GM18873 (cell line): Measurements from ENCODE around the gene MS4A3.
"Not testable (repeated sequence)": the region's sequence is repeated elsewhere in the genome, so short reads cannot be mapped to it uniquely, and the experiment has no call there.

Source experiments
- ATAC-seq: cut with Tn5 transposase; IDR thresholded peaks from one replicate; pipeline ENCODE4 v1.9.1; 2021; ENCODE audit warnings: mild to moderate bottlenecking, moderate library complexity, moderate number of reproducible peaks; ENCODE audit not compliant: unreplicated experiment, low FRiP score

Gene MS4A3

GRCh38 chr11:60088364-60088763, 31.9 kb downstream of the MS4A3 start, which contains the start of gene MS4A2:
Gene MS4A2 (plus strand): TSS chr11:60088664. CDS start chr11:60088766, 102 bp downstream.
- ATAC-seq, result no peak

DNA sequence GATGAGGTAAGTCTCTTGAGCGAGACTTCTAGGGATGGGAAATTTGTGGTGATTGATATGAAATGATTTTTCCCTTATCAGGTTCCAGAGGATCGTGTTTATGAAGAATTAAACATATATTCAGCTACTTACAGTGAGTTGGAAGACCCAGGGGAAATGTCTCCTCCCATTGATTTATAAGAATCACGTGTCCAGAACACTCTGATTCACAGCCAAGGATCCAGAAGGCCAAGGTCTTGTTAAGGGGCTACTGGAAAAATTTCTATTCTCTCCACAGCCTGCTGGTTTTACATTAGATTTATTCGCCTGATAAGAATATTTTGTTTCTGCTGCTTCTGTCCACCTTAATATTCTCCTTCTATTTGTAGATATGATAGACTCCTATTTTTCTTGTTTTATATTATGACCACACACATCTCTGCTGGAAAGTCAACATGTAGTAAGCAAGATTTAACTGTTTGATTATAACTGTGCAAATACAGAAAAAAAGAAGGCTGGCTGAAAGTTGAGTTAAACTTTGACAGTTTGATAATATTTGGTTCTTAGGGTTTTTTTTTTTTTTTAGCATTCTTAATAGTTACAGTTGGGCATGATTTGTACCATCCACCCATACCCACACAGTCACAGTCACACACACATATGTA, 39.1 kb downstream of the MS4A3 start:
- ATAC-seq, result no peak

GRCh38 chr11:60097189-60097588, 40.7 kb downstream of the MS4A3 start:
- ATAC-seq, result no peak

DNA sequence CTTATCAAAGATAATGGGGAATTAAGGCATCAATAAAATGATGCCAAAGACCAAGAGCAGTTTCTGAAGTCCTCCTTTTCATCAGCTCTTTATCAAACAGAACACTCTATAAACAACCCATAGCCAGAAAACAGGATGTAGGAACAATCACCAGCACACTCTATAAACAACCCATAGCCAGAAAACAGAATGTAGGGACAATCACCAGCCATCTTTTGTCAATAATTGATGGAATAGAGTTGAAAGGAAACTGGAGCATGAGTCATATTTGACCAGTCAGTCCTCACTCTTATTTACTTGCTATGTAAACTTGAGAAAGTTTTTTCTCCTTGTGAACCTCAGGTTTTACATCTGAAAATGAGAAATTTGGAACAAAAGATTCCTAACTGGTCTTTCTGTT, 42.0 kb downstream of the MS4A3 start:
- no peak for ATAC-seq

GRCh38 chr11:60100516-60100915, 44.1 kb downstream of the MS4A3 start:
- no peak for ATAC-seq

GRCh38 chr11:60101368-60101767, 44.9 kb downstream of the MS4A3 start:
- not testable (repeated sequence) for ATAC-seq

GRCh38 chr11:60104471-60105115, 48.1 kb downstream of the MS4A3 start:
- ATAC-seq, result not testable (repeated sequence)

DNA sequence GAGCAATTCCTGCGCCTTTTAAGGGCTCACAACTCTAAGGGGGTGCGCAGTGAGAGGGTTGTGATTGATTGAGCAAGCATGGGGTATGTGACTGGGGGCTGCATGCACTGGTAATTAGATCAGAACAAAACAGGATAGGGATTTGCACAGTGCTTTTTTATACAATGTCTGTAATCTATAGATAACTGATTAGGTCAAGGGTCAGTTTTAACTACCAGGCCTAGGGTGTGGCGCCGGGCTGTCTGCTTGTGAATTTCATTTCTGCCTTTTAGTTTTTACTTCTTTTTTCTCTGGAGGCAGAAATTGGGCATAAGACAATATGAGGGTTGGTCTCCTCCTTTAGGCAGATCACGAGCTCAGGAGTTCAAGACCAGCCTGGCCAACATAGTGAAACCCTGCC, 52.2 kb downstream of the MS4A3 start:
- ATAC-seq, result not testable (repeated sequence)

DNA sequence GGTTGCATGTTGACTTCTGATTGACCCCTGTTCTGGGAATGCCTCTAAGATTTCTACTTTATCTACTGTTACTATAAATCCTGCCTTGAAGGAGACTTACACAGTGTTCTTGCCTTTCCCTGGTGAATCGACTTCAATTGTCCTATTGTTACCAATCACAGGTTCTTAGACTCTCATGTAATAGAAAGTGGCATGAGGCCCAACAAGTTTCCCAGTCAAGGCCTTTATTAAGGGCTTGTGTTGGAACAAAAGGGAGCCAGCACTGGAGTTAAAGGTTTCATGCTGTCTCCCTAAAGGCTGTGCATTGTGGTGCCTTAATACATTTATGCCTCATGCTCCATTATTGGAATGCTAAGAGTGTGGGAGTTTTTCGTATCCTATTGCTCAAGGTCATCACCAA, 55.3 kb downstream of the MS4A3 start:
- no peak for ATAC-seq

DNA sequence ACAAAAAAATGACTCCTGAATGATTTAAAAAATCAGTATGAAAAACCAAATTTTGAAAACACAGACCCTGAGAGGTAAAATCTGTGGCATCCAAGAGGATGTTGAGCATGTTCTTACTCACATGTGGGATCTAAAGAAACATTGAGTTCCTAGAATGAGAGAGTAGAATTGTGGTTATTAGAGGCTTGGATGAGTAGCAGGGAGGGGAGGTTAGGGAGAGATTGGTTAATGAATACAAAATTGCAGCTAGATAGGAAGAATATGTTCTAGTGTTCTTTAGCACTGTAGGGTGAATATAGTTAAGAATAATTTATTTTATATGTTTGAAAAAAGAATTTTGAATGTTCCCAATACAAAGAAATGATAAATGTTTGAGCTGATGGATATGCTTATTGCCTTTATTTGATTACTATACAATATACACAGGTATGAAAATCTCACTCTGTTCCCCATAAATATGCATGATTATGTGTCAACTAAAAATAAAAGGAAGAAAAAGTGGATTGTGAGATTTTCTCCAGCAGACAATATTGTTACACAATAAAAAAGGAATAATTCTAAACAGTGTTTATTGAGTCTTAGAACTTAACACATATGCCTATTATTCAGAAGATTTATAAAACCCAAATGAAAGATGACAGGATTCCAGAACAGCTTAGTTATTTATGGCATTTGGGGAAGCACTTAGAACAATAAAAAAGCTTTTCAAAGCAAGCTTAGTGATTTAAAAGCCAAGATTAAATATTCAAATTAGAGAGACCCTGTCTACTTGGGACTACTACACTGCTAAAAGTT, 60.7 kb downstream of the MS4A3 start:
- no peak for ATAC-seq

GRCh38 chr11:60118338-60118737, 61.9 kb downstream of the MS4A3 start:
- no peak for ATAC-seq

GRCh38 chr11:60119710-60120109, 63.2 kb downstream of the MS4A3 start:
- ATAC-seq, result no peak
